Astrocyte (in vitro differentiated cells and primary cell): ENCODE measurements around the gene HOXA11. TPM values are rescaled to one million over a fixed set of nuclear protein-coding genes. Genes with fewer than 3 reads are reported as not detected.

Experiments used
- DNase-seq: peaks from one replicate; pipeline ENCODE4 v3.0.0-alpha.2; 2010; ENCODE audit warnings: low read depth
- FAIRE-seq: peaks from 2 replicates; lab custom pipeline; 2011; peaks lifted over from hg19 to GRCh38; lab: Jason Lieb, UNC
- H2AFZ ChIP-seq: 2 replicates; pipeline ENCODE4 v1.6.0; 2012; ENCODE audit warnings: low read depth, low read length, inconsistent platforms
- H3K27ac ChIP-seq: 2 replicates; pipeline ENCODE4 v1.5.1; 2011; ENCODE audit warnings: low read depth, low read length, inconsistent platforms
- H3K27me3 ChIP-seq: 2 replicates; pipeline ENCODE4 v1.6.0; 2011; ENCODE audit warnings: low read length, inconsistent platforms; ENCODE audit not compliant: insufficient read depth
- H3K36me3 ChIP-seq: 2 replicates; pipeline ENCODE4 v1.5.1; 2011; ENCODE audit warnings: low read length, inconsistent platforms; ENCODE audit not compliant: insufficient read depth
- H3K4me1 ChIP-seq: 2 replicates; pipeline ENCODE4 v1.5.1; 2011; ENCODE audit warnings: low read length, inconsistent platforms; ENCODE audit not compliant: insufficient read depth
- H3K4me2 ChIP-seq: 2 replicates; pipeline ENCODE4 v1.6.0; 2012; ENCODE audit warnings: low read length, inconsistent platforms
- H3K4me3 ChIP-seq: 2 replicates; pipeline ENCODE4 v1.5.1; 2011; ENCODE audit warnings: low read depth, mild to moderate bottlenecking, low read length, inconsistent platforms; ENCODE audit not compliant: insufficient read depth
- H3K79me2 ChIP-seq: 2 replicates; pipeline ENCODE4 v1.6.0; 2012; ENCODE audit warnings: mild to moderate bottlenecking, low read length, inconsistent platforms; ENCODE audit not compliant: insufficient read depth
- H3K9ac ChIP-seq: 2 replicates; pipeline ENCODE4 v1.6.0; 2012; ENCODE audit warnings: mild to moderate bottlenecking, low read length, inconsistent platforms
- H3K9me3 ChIP-seq: 2 replicates; pipeline ENCODE4 v1.5.1; 2012; ENCODE audit warnings: low read depth, mild to moderate bottlenecking, low read length, inconsistent platforms; ENCODE audit not compliant: insufficient read depth
- H4K20me1 ChIP-seq: 2 replicates; pipeline ENCODE4 v1.6.0; 2012; ENCODE audit warnings: low read length, inconsistent platforms; ENCODE audit not compliant: insufficient read depth
- H3K27ac Mint-ChIP-seq: one replicate; pipeline ENCODE4 v1.8.0; 2021; ENCODE audit warnings: mild to moderate bottlenecking, mixed read lengths; ENCODE audit not compliant: unreplicated experiment
- H3K27me3 Mint-ChIP-seq: one replicate; pipeline ENCODE4 v1.8.0; 2021; ENCODE audit warnings: low read depth, mixed read lengths; ENCODE audit not compliant: unreplicated experiment
- H3K36me3 Mint-ChIP-seq: one replicate; pipeline ENCODE4 v1.8.0; 2021; ENCODE audit warnings: low read depth, mixed read lengths; ENCODE audit not compliant: unreplicated experiment
- H3K4me1 Mint-ChIP-seq: one replicate; pipeline ENCODE4 v1.8.0; 2021; ENCODE audit warnings: low read depth, mixed read lengths; ENCODE audit not compliant: unreplicated experiment
- H3K4me3 Mint-ChIP-seq: one replicate; pipeline ENCODE4 v1.8.0; 2021; ENCODE audit warnings: mild to moderate bottlenecking, moderate library complexity, mixed read lengths; ENCODE audit not compliant: unreplicated experiment
- H3K9me3 Mint-ChIP-seq: one replicate; pipeline ENCODE4 v1.8.0; 2021; ENCODE audit warnings: mild to moderate bottlenecking, mixed read lengths; ENCODE audit not compliant: unreplicated experiment
- EZH2 ChIP-seq: IDR thresholded peaks from 2 replicates; pipeline ENCODE4 v1.6.1; 2012; ENCODE audit warnings: mild to moderate bottlenecking, low read length, inconsistent platforms; ENCODE audit not compliant: insufficient read depth
- total RNA-seq: library from RNA; stranded (reverse); gene quantifications from 2 replicates; pipeline ENCODE4 v1.2.1, GENCODE V29; 2021
- TF ChIP-seq, protein P1 (sequence below): IDR thresholded peaks from 2 replicates; pipeline ENCODE4 v1.5.1; 2011; ENCODE audit warnings: low read depth, mild to moderate bottlenecking, inconsistent platforms, low read length, moderate library complexity; ENCODE audit not compliant: insufficient read depth

HOXA11 gene
- total RNA-seq, 1 donor from 2014 or later = not detected

DNA sequence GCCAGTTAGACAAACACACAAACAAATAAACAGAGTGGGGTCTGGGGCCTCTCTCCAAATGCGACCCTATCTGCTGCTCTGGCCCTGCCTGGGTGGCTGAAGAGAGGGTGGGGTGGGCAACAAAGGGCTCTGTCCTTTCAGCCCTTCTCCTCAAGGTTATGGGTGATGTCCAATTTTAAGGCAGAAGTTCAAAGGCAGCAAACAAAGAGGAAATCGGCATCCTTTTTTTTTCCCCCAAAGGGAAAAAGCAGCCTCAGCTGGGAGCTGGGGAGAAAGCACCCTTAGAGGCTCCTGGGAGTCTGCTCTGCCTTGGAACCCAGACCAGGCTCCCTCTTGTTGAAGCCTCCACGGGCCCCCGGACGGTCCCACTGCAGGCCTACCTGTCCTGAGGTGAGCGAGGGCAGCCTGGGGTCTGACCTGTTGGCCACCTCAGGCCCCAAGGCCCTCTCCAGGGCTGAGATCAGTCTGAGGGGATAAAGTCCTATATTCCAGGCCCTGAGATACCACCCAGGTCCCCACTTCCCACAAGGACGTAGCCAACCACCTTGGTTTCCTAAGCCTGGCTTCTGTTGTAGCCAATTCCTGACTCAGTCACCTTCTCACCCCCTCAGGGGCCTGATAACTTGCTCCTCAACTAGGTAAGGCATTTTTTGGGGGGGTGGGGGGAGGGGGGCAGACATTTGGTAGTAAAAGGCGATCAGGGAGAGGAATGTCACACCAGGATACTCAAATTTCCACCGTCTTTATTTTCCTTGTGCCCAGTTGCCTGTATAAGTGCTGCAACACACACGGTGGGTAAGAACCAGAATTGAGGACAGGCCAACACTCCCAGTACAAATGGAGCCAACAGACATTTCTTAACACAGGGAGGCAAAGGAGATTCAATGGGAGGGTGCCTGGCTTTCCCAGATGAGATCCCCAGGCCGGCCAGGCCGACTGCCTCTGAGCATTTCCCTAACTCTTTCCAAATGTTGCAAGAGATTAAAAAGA is 4.3 kb downstream of the HOXA11 start:
- peaks cover 3% of the 10 kb centered on the region for H3K9me3 ChIP-seq
- H4K20me1 ChIP-seq = peaks cover 7% of the 10 kb centered on the region
- H3K36me3 ChIP-seq = no peaks in the 10 kb centered on the region
- Mint-ChIP-seq H3K4me1 (no peaks in the 10 kb centered on the region), H3K27ac (no peak overlapping the region), H3K9me3 (peaks cover 24% of the 10 kb centered on the region), H3K4me3 (no peak overlapping the region), H3K27me3 (peaks cover 88% of the 10 kb centered on the region), H3K36me3 (peaks cover 2% of the 10 kb centered on the region)
- H3K4me2 ChIP-seq = no peak overlapping the region
- H3K4me1 ChIP-seq = peaks cover 7% of the 10 kb centered on the region
- H3K4me3 ChIP-seq = no peak overlapping the region
- DNase-seq (no peak), FAIRE-seq (no peak)
- no peak overlapping the region for H2AFZ ChIP-seq
- no peak overlapping the region for H3K27ac ChIP-seq
- TF ChIP-seq, protein P1, sequence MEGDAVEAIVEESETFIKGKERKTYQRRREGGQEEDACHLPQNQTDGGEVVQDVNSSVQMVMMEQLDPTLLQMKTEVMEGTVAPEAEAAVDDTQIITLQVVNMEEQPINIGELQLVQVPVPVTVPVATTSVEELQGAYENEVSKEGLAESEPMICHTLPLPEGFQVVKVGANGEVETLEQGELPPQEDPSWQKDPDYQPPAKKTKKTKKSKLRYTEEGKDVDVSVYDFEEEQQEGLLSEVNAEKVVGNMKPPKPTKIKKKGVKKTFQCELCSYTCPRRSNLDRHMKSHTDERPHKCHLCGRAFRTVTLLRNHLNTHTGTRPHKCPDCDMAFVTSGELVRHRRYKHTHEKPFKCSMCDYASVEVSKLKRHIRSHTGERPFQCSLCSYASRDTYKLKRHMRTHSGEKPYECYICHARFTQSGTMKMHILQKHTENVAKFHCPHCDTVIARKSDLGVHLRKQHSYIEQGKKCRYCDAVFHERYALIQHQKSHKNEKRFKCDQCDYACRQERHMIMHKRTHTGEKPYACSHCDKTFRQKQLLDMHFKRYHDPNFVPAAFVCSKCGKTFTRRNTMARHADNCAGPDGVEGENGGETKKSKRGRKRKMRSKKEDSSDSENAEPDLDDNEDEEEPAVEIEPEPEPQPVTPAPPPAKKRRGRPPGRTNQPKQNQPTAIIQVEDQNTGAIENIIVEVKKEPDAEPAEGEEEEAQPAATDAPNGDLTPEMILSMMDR = no peak
- no peak for TF ChIP-seq EZH2
- no peaks in the 10 kb centered on the region for H3K79me2 ChIP-seq
- peaks cover 97% of the 10 kb centered on the region for H3K27me3 ChIP-seq
- no peak overlapping the region for H3K9ac ChIP-seq

DNA sequence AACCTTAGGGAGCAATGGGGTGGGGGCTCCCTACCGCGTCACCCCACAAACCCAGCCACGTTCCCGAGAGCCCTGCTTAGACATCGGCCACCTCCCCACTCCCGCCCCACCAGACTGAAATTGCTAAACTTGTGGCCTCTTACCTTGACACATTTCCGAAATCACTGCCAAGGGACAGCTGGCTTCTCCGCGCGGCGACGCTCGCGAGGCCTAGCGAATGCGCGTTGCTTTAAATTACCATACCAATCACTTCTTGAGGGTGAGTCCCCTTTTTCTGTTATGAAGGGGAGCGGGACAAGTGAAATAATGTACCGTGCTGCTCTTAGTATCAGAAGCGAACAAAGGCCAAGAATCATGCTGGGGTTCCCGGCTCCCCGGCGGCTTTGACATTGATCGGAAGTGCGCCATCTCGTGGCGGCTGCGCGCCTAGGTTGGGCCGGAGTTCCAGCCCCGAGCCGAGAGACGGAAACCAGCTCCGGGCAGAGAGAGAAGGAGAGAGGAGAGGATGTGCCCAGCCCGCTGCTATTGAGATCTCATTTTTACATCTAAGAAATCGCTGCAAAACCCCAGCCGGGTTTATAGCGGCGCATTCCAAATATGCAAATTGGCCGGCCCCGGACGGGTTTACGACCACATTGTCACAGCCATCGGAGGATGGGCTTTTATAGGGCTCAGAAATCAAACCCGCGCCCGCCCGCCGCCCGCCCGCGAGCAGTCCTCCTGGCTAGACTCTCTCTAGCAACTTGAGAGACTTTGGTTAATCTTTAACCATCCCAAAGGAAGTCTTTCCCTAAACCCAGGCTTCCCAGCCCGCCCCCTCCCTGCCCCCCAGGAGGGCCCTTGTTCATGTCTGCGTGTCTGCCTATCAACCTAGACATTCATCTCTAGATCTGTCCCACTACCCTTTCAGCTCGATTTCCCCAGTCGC is 5.3 kb downstream of the HOXA11 start:
- H3K9me3 ChIP-seq = peaks cover 8% of the 10 kb centered on the region
- Mint-ChIP-seq H3K27ac (no peak overlapping the region), H3K4me3 (no peak overlapping the region), H3K36me3 (peaks cover under 1% of the 10 kb centered on the region), H3K4me1 (no peaks in the 10 kb centered on the region), H3K27me3 (peaks cover 88% of the 10 kb centered on the region), H3K9me3 (peaks cover 28% of the 10 kb centered on the region)
- peak overlapping the region; percentile 77 for H3K4me2 ChIP-seq
- no peak for FAIRE-seq
- no peak overlapping the region for H2AFZ ChIP-seq
- DNase-seq = no peak
- peaks cover 7% of the 10 kb centered on the region for H3K4me1 ChIP-seq
- H3K79me2 ChIP-seq = no peaks in the 10 kb centered on the region
- H3K27ac ChIP-seq = no peak overlapping the region
- H4K20me1 ChIP-seq = peaks cover 1% of the 10 kb centered on the region
- TF ChIP-seq, protein P1 = peak; percentile 62
- TF ChIP-seq EZH2 = peak; percentile 79
- no peaks in the 10 kb centered on the region for H3K36me3 ChIP-seq
- no peak overlapping the region for H3K4me3 ChIP-seq
- peaks cover 97% of the 10 kb centered on the region for H3K27me3 ChIP-seq
- H3K9ac ChIP-seq = no peak overlapping the region
